Fibroblast of skin of back (primary cell): ENCODE data around the gene STK32C.

Experiments used
- DNase-seq: peaks from one replicate; pipeline ENCODE4 v3.0.0-alpha.2; 2013

STK32C gene

DNA sequence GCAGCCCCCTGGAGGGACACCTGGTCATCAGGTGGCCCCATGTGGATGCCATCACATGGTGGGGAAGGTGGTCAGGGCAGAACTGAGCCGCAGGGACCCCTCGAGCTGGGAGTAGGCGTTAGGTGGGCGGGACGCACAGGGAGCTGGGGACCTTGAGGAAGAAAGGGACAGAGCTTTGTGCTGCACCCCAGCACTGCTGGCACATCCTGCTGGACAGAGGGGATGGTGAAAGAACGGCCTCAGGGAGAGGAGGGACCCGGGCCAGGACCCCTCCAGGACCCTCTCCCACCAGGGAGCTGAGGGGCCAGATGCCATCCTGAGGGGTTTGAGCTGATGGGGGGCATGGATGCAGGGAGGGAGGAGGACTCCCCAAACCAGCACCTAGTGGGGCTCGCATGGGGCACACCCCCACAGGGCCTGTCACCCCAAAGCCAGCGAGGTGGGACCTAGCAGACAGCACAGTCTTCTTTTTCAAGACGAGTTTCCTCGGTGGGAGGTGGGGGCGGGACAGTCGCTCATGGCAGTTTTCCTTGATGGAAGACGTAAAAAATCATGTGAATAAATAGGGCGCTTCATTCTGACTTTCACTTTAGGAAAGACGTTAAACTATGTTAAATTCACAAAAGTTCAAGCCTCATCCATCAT lies 43.3 kb downstream of the STK32C start:
- DNase-seq, result no peak

DNA sequence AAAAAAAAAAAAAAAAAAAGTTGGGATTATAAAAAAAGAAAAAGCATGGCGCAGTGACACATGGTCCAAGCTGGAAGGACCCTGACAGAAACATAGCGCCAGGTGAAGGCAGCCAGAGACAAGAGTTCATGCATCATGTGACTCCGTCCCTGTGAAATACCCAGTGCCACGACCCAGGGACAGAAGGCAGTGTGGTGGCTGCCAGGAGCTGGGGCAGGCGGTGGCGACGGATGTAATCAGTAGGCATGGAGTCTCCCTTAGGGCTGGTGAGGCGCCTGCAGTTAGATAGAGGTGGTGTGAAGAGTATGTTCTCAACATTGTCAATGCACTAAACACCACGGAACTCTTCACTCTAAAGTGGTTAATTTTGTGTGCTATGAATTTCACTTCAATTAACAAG lies 43.9 kb downstream of the STK32C start:
- DNase-seq, result no peak

DNA sequence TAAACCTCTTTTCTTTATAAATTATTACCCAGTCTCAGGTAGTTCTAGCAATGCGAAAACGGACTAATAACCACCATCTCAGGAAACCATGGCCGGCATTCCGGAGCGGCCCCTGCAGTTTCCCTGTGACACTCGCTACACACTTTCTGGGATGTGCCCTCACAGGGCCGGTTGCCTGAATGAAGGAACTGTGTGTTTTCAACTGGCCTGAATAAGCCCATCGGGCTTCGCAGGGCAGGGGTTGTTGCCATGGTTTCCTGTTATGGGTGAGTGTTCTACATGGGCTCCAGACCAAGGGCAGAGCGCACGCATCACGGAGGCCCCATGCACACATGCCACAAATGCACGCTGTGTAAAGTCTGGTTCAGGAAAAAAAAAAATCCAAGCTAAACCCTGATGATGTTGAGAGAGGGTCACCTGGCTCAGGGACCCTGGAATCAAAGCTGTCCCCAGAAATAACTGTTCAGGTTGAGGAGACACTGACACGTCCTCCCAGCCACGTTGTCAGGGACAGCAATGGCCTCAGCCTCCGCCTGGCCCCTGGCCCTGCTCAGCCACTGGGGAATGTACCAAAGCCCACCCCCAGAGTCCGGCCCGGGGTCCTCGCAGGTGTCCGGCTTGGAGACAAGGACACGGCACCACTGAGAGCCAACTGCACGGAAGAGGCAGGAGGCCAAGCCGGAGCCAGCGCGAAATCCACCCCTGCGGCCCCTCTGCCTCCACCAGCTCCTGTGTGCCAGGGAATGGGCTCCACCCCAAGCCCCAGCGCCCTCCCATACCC lies 47.9 kb downstream of the STK32C start:
- no peak for DNase-seq

DNA sequence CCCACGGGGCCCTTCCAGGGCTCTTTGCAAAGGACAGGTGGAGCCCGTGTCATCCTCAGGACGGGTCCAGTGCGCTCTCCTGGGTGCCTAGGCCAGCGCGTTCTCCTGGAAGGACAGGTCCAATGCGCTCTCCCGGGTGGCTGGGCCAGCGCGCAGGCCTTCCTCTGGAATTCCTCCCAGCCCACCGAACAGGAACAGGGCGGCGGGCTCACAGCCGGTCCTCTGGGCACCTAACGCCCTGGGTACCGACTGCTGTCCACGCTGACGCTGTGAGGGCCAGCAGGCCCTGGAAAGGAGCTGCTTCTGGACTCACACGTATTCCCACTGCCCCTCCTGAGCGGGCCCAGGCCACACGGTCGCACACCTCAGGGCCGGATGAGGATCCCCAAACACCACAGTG lies 49.3 kb downstream of the STK32C start:
- DNase-seq, result no peak

DNA sequence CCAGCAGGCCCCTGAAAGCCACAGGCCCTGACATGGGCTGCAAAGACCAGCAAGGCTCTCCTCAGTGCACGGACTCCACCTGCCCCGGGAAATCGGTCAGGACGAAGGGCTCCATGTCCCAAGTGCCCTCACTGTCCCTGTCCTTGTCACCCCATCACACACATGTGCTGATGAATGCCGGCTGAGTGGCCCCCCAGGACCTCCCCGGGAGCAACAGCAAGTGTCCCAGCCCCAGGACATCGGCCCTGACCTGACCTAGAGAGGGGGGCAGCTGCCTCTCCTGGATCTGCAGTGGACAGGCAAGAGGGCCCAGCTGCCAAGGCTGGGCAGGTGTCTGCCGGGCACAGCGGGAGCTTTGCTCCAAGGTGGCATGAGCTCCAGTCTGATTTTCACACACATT lies 49.8 kb downstream of the STK32C start:
- DNase-seq, result no peak

DNA sequence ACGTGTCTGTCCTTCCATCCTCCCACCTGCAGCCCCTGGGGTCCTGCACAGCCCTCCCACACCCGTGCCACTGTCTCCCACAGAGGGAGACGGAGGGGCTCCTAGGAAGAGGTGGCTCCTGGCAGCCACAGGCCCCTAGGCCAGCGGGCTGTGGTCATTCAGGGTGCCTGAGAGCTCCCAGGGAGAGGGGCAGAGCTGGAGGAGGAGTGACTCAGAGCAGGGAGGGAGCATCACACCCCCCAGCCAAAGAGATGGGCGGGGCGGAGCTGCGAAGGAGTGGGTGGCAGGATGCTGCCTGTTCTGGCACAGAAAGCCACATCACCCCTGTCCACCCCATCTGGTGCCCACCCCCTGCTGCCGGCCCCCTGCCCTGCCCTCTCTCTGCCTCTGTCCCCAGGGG lies 50.5 kb downstream of the STK32C start:
- DNase-seq, result peak; percentile 51

DNA sequence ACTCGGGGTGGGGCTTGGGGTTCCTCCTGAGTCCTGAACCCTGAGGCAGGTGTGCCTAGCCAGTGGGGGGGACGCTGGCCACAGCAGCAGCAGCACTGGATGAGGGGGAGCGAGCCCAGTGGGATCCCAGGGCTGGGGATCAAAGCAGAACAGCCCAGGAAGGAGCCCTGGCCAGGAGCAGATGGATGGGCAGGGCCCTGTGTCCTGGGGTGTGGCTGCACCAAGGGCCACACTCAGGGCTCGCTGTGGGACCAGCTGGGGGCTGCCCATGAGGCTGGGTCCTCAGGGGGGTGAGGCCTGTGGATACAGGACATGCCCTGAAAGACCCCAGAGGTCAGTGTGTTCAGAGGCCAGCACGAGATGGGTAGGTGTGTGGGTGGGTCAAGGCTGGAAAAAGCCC lies 50.9 kb downstream of the STK32C start:
- DNase-seq, result no peak

DNA sequence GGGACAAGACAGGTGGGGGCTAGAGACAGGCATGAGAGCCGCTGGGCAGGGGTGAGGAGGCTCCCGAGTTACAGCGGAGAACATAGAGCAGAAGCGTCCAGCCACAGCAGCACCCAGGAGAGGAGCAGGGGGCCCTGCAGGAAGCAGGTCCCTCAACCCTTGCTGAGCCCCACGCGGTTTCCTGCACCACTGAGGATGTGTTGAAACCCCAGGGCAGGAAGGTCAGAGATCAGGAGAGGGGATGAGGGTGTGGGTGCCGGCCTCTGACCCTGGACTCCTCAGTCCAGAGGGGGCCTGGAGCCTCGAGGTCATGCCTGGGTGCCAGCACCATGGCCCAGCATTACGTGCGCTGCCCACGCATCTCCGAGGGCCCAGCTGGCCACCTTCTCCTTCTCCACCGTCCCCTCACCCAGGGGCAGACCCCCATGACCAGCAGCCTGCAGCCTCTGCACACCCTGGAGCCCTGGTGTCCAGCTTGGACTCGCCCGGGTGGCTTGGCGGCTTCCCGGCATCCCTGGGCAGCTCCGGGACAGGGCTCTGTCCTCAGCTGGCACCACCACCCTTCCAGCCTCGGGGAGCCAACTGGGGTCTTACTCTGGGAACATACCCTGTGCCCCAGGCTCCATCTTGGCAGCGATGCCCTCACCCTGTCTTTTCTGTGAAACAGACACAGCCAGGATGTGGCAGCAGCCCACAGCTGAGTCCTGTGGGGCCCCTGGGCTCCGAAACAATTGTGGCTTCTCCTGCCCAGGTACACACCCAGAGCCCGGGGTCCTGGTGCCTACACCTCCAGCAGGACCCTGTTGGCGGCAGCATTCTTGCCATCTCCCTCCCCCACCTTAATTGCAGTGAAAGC lies 52.0 kb downstream of the STK32C start:
- DNase-seq, result no peak

DNA sequence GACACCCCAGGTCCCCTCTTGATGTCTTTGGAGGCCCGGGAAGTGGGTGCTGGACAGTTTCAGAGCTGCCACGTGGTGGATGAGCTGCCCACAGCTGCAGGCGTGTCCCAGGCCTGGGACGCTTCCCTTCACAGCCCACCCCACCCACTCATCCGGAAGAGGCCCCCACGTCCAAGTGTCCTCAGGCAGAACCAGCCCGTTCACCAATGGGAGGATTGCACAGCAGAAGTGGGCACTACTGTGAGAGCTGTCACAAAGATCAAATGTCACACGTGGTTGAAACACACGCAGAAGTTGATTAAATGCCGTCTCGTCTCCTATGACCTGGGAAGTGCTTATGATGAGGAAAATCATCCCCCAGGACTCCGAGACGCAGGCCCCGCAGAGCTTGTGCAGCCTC lies 52.9 kb downstream of the STK32C start:
- DNase-seq, result no peak

DNA sequence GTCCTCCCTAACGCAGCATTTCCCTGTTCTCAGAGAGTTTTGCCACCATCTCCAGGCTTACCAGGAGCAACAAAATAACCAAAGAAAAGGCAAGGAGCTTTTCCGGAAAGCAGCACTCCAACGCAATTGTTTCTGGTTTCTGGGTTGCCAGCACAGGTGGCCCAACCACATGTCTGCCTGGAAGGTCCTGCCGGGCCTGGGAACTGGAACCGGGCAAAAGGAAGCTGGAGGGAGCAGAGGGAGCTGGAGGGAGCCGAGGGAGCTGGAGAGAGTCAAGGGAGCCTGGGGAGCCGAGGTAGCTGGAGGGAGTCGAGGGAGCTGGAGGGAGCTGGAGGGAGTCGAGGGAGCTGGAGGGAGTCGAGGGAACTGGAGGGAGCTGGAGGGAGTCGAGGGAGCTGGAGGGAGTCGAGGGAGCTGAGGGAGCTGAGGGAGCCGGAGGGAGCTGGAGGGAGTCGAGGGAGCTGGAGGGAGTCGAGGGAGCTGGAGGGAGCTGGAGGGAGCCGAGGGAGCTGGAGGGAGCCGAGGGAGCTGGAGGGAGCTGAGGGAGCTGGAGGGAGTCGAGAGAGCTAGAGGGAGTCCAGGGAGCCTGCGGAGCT lies 54.6 kb downstream of the STK32C start:
- DNase-seq, result no peak

DNA sequence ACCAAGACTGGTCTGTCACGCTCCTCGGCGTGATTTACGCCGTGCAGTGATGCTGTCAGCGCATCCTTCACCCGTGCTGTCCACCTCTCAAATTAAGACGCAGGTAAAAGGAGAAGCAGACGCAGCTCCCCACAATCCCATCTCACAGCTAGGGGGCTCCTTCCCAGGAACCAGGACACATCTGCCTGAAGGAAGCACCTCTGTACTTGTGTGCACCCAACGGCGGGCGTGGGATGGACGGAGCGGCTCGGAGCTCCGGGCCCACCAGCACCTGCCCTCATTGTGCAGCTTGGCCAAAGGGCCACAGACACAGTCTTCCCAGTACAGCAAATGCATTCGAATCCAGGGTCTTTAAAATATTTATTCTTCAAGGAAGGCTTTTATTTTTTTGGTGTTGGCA lies 55.3 kb downstream of the STK32C start:
- DNase-seq, result no peak

DNA sequence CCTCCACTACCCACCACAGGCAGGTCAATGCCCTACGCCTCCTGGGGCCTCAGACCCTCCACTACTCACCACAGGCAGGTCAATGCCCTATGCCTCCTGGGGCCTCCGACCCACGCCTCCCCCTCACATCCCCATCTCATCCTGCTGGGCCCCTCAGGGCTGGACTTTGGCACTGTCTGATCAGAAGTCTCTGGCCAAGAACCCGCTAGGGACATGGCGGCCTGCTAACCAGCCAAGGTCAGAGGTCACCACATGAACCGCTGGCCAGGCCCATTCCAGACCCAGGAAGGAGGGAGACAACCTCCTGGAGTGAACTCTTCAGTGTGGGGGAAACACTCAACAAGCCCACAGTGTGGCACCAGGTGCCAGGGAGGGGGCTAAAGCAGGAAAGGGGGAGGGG lies 55.8 kb downstream of the STK32C start:
- no peak for DNase-seq

DNA sequence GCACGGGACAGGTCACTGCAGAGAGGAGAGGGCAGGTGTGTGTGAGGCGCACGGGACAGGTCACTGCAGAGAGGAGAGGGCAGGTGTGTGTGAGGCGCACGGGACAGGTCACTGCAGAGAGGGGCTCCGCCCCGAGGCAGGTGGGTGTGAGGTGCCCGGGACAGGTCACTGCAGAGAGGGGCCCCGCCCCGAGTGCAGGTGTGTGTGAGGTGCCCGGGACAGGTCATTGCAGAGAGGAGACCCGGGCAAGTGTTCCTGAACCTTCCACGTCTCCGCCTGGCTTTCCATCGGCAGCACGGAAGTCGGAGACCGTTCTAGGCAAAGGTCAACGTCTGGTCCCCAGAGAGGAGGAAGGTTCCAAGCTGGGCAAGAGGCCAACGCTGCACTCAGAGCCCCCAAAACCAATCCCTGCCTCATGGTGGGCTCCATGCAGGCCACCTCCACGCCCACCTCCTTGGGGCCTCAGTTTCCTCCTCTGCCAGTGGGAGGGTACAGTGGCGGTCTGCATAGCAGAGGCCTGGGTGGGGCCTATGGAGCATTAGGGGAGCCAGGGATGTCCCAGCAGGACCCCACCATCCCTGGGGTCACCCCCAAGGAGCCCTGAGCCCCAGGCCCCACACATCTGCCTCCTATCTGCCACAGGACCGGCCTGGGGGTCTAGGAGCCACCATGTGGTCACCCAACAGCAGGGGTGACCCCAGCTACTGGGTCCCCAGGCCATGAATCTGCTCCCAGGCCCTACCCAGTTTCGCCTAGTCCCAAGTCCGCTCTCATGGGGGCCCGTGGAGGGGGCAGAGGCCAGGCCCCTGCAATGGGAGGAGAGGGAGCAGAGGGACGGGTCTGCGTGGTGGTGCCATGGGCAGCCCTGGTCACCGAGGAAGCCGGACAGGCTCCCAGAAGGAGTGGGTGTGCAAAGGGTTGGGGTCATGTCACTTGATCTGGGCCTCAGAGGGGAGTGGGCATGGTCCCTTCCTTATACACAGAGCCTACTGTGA lies 57.0 kb downstream of the STK32C start:
- no peak for DNase-seq

DNA sequence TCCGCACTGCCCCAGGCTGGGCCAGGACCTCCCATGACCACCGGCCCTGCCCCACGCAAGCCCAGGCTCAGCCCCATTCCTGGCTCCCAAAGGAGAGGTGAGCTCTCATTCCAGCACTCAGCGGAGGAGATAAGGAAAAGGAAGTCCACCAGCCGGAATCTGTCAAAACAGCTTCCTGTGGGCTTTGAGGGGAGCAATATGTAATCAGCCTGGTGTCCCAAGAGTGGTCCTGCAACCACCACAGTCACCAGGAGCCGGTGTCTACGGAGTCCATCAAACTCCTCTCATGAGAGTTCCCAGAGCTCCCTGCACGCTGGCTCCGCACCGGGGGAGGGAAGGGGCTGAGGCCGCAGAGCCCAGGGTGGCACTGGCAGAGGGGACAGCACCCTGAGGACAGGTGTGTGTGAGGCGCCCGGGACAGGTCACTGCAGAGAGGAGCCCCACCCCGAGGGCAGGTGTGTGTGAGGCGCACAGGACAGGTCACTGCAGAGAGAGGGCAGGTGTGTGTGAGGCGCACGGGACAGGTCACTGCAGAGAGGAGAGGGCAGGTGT lies 57.9 kb downstream of the STK32C start:
- DNase-seq, result no peak

DNA sequence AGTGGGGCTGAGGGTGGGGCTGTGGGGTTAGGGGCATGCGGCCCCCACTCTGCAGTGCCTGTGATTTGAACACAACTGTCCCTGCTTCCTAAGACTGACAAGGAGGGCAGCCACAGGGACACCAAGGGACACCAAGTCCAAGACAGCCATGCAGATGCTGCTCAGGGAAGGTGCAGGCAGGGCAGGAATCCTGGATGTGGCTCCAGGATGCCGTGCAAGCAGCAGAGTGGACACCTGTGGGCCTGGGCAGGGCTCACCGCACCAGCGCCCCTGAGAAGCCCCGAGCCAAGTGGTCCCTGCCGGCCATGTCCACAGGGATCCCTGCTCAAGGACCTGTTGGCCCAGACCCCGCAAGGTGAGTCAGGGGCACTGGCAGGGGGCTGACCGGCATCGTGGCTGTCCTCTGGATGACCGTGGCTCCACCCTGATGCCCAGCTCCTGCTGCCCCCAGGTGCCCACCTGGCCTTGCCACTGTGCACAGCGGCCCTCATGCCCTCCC lies 58.5 kb downstream of the STK32C start:
- no peak for DNase-seq

DNA sequence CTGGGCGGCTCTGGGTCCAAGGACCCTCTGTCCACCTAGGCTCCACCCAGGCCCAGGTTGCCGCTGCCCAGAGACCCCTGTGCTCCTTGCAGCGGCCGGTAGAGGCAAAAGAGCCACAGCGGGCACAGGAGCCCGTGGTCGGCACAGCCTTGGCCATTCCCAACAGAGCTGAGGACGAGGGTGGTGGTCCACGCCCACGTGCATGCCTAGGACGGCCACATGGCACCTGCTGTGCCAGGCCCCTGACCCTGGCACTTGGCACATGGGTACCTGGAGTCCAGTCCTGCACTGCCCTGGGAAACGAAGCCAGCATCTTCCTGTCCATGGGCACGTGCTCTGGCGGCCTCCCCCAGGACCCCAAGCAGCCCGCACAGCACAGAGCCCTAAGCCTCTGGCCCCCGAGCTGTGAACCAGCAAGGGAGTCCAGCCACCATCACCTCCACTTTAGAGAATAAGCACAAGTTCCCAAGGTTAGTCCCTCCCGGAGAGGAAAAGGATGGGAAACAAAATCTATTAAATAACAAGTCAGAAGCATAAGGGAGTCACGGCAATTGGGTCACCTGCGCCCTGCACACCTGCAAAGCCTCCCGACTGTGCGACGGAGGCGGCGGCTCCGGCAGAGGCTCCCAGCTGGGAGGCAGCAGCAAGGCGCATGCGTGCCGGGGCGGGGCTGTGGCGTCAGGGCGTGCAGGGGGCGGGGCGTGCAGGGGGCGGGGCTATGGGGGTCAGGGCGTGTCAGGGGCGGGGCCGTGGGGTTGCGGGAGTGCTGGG lies 59.1 kb downstream of the STK32C start:
- no peak for DNase-seq

DNA sequence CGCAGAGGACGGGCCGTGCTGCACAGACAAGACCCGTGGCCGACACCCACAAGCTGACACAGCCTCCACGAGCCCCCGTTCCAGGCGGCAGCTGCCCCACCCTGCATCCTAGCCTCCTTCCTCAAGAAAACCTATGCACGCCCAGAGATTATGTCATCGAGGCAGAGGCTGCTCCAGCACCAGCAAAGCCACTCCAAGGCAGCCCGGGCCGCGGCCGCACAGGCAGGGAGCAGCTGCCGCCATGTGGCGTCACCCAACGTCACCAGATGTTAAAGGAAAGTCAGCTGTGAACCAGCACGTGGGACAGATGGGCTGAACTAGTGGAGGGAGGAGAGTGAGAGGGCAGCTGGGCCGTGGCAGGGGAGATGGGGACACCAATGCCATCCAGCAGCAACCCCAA lies 59.8 kb downstream of the STK32C start:
- DNase-seq, result no peak

DNA sequence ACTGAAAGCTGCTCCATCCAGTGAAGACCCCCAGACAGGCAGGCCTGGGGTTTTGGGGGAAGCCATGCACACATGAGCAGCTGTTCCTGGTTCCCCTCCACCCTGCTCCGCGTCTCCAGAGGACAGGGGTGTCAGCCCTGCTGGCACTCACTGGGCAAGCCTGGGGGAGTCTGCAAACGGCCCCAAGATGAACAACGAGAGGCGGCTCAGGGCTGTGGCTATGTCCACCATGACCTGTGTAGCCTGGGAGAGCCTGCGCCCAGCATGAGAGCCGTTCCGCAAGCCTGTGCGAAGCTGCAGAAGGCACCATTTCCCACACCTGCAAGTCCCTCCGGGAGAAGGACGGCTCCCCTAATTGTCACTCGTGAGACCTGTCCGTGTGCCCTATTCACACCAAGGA lies 61.5 kb downstream of the STK32C start:
- DNase-seq, result no peak

DNA sequence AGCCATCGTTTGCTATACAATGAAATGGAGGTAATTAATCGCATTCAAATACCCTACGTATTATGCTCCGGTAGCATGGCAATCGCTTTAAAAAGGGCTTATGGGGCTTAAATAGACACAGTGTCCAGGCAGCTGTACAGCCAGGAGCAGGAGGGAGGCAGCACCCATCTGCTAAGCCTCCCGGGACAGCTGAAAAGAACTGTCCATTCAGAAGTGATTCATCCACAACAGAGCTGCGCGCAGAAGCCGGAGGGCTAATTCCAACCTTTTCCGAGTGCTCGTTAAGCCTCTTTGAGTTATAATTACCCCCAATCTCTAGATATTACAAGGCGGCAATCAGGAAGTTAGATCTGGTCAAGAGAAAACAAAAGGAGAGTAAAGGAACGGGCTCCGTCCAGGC lies 62.7 kb downstream of the STK32C start:
- no peak for DNase-seq

DNA sequence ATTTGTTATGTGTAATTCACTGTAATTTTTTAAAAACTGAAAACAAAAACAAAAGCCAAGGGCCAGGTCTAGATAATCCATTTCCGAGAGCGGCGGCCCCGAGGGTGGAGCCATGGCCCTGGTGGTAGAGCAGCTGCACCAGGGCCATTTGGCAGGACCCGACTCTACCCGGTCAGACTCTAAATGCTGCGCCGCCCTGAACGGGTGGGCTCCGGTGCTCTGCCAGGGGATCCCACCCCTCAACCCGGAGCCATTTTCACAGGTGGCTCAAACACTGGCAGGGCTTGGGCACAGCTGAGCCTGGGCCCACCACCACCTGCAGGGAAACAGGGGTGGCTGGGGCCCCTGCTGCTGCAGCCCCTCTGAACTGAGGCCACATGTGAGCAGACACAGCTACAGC lies 64.1 kb downstream of the STK32C start:
- DNase-seq, result no peak

DNA sequence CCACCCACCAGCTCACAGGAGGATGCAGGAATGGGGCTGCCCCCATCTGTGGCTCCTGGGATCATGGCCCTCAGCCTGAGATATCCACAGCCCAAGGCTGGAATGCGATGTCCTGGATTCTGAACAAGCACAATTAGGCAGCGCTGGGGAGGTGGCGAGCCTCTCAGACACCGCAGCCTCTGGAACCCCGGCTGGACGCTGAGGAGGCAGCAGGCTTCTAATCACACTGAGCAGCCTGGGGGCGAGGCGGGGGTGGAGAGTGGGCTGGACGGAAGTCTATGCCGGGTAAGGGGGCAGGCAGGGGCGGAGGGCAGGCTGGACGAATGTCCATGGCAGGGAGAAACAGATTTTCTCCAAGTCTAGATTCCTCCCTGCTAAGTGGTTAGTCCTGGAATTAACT lies 64.6 kb downstream of the STK32C start:
- DNase-seq, result no peak
